HepG2 (cell line): ENCODE data around the gene FAM228B. TPM values are rescaled to one million over a fixed set of nuclear protein-coding genes. Genes with fewer than 3 reads are reported as not detected.

Source experiments
- DNMT3B ChIP-seq: conservative IDR thresholded peaks from 2 replicates; pipeline ENCODE4 v1.6.1; 2016; ENCODE audit warnings: missing biosample characterization, control low read depth
- FOXA3 ChIP-seq: IDR thresholded peaks from 2 replicates; pipeline ENCODE4 v1.6.1; 2016; ENCODE audit warnings: missing genetic modification reagents, missing compliant biosample characterization
- IRF2 ChIP-seq: IDR thresholded peaks from 2 replicates; pipeline ENCODE4 v1.6.1; 2018; ENCODE audit warnings: missing genetic modification reagents, missing compliant biosample characterization
- JARID2 ChIP-seq: sonication (generic); formaldehyde crosslinking; IDR thresholded peaks from 2 replicates; pipeline ENCODE4 v1.8.1; 2023; ENCODE audit warnings: missing genetic modification reagents, inconsistent platforms; ENCODE audit not compliant: insufficient replicate concordance
- JDP2 ChIP-seq: sonication (generic); formaldehyde crosslinking; IDR thresholded peaks from 2 replicates; pipeline ENCODE4 v1.8.1; 2022; ENCODE audit warnings: missing genetic modification reagents, borderline replicate concordance
- MTA3 ChIP-seq: sonication (generic); formaldehyde crosslinking; IDR thresholded peaks from 2 replicates; pipeline ENCODE4 v1.4.0; 2020; ENCODE audit warnings: missing genetic modification reagents
- NFKB2 ChIP-seq: sonication (generic); formaldehyde crosslinking; IDR thresholded peaks from 2 replicates; pipeline ENCODE4 v1.4.0; 2020; ENCODE audit warnings: missing genetic modification reagents, borderline replicate concordance
- PITX1 ChIP-seq: sonication (generic); formaldehyde crosslinking; IDR thresholded peaks from 2 replicates; pipeline ENCODE4 v1.5.1; 2020; ENCODE audit warnings: mild to moderate bottlenecking, missing genetic modification reagents
- RBFOX2 ChIP-seq: fragments of 200-400 bp; formaldehyde crosslinking; IDR thresholded peaks from 2 replicates; pipeline ENCODE4 v1.6.1; 2017; ENCODE audit warnings: low read depth, mild to moderate bottlenecking, low read length
- SATB2 ChIP-seq: sonication (generic); formaldehyde crosslinking; IDR thresholded peaks from 2 replicates; pipeline ENCODE4 v1.5.0; 2020; ENCODE audit warnings: missing genetic modification reagents
- SYNCRIP ChIP-seq: fragments of 200-400 bp; formaldehyde crosslinking; IDR thresholded peaks from 2 replicates; pipeline ENCODE4 v1.6.1; 2018; ENCODE audit warnings: mild to moderate bottlenecking, low read depth, low read length; ENCODE audit not compliant: insufficient read depth
- TBL1XR1 ChIP-seq: fragments of 150-350 bp; IDR thresholded peaks from 2 replicates; pipeline ENCODE4 v1.6.1; 2014; ENCODE audit warnings: borderline replicate concordance, low read length; ENCODE audit not compliant: partially characterized antibody
- YEATS4 ChIP-seq: sonication (generic); formaldehyde crosslinking; IDR thresholded peaks from 2 replicates; pipeline ENCODE4 v1.4.0; 2020; ENCODE audit warnings: missing genetic modification reagents, borderline replicate concordance
- ZEB1 ChIP-seq: IDR thresholded peaks from 2 replicates; pipeline ENCODE4 v1.6.1; 2012; ENCODE audit warnings: mild to moderate bottlenecking, low read depth, inconsistent platforms; ENCODE audit not compliant: insufficient replicate concordance
- ZNF256 ChIP-seq: sonication (generic); formaldehyde crosslinking; conservative IDR thresholded peaks from 2 replicates; pipeline ENCODE4 v1.4.0; 2020; ENCODE audit warnings: missing genetic modification reagents
- ZNF34 ChIP-seq: sonication (generic); formaldehyde crosslinking; IDR thresholded peaks from 2 replicates; pipeline ENCODE4 v1.4.0; 2020; ENCODE audit warnings: mild to moderate bottlenecking, missing genetic modification reagents, borderline replicate concordance
- ZNF790 ChIP-seq: sonication (generic); formaldehyde crosslinking; IDR thresholded peaks from 2 replicates; pipeline ENCODE4 v1.8.0; 2022; ENCODE audit warnings: missing genetic modification reagents, mild to moderate bottlenecking, borderline replicate concordance
- polyA plus RNA-seq, 8 experiments: library from polyadenylated mRNA; depleted of rRNA in 3 of 8; stranded (reverse) in 7 of 8; unstranded in 1 of 8; fragments of >200 nt; fragmentation: Illumina TruSeq in 4 of 8; extraction: Trizol in 4 of 8; gene quantifications; 2 replicates each; pipeline versions ENCODE4 v1.2.1 to v1.2.3, GENCODE V29; 2011 to 2016; ENCODE audit warnings: low read depth in 4 of 8, missing spikeins in 1 of 8, mixed read lengths in 1 of 8; ENCODE audit not compliant: insufficient read depth in 1 of 8
- total RNA-seq, 5 experiments: library from RNA; depleted of rRNA; stranded (reverse); fragments of >200 nt; fragmentation: Illumina TruSeq; extraction: Trizol; gene quantifications; 2 replicates each; pipeline ENCODE4 v1.2.3, GENCODE V29; 2016; ENCODE audit warnings: low read depth in 1 of 5
- TF ChIP-seq, protein P1 (sequence below): sonication (generic); formaldehyde crosslinking; IDR thresholded peaks from 2 replicates; pipeline ENCODE4 v1.5.1; 2020; ENCODE audit warnings: missing genetic modification reagents, mild to moderate bottlenecking, borderline replicate concordance
- TF ChIP-seq, protein P2 (sequence below): IDR thresholded peaks from 2 replicates; pipeline ENCODE4 v1.6.1; 2016; ENCODE audit warnings: low read depth, missing genetic modification reagents, missing compliant biosample characterization
- TF ChIP-seq, protein P3 (sequence below): sonication (generic); formaldehyde crosslinking; conservative IDR thresholded peaks from 2 replicates; pipeline ENCODE4 v1.4.0; 2020; ENCODE audit warnings: missing genetic modification reagents

FAM228B gene
- total and polyA plus RNA-seq, 2 of the 13 experiments (the other 11 are each of a cell fraction or from before 2014, with no cell fraction given) = 0.79 to 1.1 TPM

DNA sequence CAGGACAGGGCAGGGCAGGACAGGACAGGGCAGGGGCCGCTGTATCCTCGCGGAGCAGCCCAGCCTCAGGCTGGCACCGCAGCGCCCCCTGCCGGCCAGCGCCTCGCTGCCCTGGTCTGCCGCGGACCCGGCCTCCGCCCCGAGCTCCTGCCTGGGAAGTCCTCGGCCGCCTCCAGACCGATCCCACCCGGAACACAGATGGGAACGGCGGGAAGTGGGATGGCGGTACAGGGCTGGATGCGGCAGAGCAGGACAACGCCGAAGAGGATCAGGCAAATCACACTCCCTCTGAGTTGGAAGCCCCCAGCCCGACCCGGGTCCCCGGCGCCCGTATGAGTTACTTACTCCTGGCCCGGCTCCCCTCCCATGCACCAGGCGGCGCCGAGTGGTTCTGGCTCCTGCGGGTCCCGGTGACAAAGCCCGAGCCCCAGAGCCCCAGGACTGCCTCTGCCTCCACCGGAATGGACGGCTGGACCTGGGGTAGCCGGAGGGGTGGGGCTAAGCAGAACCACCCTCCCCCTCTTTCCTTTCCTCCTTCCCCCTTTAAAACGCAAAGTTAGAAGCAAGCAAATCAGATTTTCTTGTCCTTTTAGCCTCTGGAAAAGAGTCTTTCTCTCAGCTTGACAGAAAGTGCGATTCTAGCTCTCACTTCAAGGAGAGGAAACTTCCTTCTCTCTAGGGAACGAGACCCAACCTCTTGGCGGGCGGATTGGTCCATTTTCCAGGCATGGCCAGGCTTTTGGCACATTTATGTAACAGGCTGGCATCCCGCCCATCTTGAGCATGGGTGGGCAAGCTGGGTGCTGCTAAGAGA lies 38.7 kb upstream of the FAM228B start, which contains the start of gene TP53I3 (continued):
- TF ChIP-seq FOXA3 (CRISPR knock-in tag) (no peak), MTA3 (CRISPR knock-in tag) (no peak), SYNCRIP (no peak), JARID2 (CRISPR knock-in tag) (no peak), YEATS4 (CRISPR knock-in tag) (peak; percentile 95), ZEB1 (peak; percentile 29), RBFOX2 (peak; percentile 92), DNMT3B (CRISPR knock-in tag) (no peak), SATB2 (CRISPR knock-in tag) (no peak), ZNF790 (CRISPR knock-in tag) (peak; percentile 80; the same call in 1 of the 2 replicates), NFKB2 (CRISPR knock-in tag) (peak; percentile 93; the same call in 1 of the 2 replicates), JDP2 (CRISPR knock-in tag) (no peak), ZNF256 (CRISPR knock-in tag) (peak; percentile 52; the same call in 1 of the 2 replicates), IRF2 (0 out of 2 replicates have a peak, but pooled peaks have one; percentile 58), PITX1 (CRISPR knock-in tag) (peak; percentile 5; the same call in 1 of the 2 replicates), TBL1XR1 (no peak), ZNF34 (CRISPR knock-in tag) (peak; percentile 26)
- TF ChIP-seq, protein P1, sequence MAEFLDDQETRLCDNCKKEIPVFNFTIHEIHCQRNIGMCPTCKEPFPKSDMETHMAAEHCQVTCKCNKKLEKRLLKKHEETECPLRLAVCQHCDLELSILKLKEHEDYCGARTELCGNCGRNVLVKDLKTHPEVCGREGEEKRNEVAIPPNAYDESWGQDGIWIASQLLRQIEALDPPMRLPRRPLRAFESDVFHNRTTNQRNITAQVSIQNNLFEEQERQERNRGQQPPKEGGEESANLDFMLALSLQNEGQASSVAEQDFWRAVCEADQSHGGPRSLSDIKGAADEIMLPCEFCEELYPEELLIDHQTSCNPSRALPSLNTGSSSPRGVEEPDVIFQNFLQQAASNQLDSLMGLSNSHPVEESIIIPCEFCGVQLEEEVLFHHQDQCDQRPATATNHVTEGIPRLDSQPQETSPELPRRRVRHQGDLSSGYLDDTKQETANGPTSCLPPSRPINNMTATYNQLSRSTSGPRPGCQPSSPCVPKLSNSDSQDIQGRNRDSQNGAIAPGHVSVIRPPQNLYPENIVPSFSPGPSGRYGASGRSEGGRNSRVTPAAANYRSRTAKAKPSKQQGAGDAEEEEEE (CRISPR knock-in tag) = no peak
- TF ChIP-seq, protein P2, sequence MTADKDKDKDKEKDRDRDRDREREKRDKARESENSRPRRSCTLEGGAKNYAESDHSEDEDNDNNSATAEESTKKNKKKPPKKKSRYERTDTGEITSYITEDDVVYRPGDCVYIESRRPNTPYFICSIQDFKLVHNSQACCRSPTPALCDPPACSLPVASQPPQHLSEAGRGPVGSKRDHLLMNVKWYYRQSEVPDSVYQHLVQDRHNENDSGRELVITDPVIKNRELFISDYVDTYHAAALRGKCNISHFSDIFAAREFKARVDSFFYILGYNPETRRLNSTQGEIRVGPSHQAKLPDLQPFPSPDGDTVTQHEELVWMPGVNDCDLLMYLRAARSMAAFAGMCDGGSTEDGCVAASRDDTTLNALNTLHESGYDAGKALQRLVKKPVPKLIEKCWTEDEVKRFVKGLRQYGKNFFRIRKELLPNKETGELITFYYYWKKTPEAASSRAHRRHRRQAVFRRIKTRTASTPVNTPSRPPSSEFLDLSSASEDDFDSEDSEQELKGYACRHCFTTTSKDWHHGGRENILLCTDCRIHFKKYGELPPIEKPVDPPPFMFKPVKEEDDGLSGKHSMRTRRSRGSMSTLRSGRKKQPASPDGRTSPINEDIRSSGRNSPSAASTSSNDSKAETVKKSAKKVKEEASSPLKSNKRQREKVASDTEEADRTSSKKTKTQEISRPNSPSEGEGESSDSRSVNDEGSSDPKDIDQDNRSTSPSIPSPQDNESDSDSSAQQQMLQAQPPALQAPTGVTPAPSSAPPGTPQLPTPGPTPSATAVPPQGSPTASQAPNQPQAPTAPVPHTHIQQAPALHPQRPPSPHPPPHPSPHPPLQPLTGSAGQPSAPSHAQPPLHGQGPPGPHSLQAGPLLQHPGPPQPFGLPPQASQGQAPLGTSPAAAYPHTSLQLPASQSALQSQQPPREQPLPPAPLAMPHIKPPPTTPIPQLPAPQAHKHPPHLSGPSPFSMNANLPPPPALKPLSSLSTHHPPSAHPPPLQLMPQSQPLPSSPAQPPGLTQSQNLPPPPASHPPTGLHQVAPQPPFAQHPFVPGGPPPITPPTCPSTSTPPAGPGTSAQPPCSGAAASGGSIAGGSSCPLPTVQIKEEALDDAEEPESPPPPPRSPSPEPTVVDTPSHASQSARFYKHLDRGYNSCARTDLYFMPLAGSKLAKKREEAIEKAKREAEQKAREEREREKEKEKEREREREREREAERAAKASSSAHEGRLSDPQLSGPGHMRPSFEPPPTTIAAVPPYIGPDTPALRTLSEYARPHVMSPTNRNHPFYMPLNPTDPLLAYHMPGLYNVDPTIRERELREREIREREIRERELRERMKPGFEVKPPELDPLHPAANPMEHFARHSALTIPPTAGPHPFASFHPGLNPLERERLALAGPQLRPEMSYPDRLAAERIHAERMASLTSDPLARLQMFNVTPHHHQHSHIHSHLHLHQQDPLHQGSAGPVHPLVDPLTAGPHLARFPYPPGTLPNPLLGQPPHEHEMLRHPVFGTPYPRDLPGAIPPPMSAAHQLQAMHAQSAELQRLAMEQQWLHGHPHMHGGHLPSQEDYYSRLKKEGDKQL = no peak
- TF ChIP-seq, protein P3, sequence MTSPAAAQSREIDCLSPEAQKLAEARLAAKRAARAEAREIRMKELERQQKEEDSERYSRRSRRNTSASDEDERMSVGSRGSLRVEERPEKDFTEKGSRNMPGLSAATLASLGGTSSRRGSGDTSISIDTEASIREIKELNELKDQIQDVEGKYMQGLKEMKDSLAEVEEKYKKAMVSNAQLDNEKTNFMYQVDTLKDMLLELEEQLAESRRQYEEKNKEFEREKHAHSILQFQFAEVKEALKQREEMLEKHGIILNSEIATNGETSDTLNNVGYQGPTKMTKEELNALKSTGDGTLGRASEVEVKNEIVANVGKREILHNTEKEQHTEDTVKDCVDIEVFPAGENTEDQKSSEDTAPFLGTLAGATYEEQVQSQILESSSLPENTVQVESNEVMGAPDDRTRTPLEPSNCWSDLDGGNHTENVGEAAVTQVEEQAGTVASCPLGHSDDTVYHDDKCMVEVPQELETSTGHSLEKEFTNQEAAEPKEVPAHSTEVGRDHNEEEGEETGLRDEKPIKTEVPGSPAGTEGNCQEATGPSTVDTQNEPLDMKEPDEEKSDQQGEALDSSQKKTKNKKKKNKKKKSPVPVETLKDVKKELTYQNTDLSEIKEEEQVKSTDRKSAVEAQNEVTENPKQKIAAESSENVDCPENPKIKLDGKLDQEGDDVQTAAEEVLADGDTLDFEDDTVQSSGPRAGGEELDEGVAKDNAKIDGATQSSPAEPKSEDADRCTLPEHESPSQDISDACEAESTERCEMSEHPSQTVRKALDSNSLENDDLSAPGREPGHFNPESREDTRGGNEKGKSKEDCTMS (CRISPR knock-in tag) = no peak
